ENCODE data around the gene ACTN1.

Gene ACTN1

DNA sequence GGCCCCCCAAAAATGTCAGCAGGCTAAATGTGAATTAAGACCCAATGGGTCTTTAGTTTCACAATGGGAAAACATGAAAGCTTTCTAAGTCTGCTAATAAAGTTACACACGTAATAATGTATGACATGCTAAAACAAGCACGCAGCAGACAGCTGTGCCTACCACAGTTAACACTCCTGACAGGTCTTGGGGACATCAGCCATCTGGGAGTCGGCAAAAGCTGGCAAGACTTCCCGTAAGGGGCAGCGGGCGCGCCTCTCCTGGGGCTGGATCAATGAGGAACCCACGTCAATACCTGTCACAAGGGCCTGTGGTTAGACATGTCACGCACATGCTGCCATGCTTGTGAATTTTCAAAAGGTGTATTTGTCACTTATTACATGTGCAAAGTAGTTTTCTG, 45.0 kb downstream of the ACTN1 start:
- H4K20me1 ChIP-seq (ENCODE audit: insufficient read depth, low read length) = no peaks in the 10 kb centered on the region
- no peak for TF ChIP-seq EZH2 (IDR thresholded peaks at IDR 0.05; ENCODE audit: borderline replicate concordance, low read length)
- H2AFZ ChIP-seq (ENCODE audit: low read length) = no peak overlapping the region
- H3K27ac ChIP-seq (ENCODE audit: low read depth, low read length, poor library complexity, severe bottlenecking) = no peak overlapping the region
- no peaks in the 10 kb centered on the region for H3K27me3 ChIP-seq (ENCODE audit: insufficient read depth, low read length)
- no peak overlapping the region for H3K4me2 ChIP-seq (ENCODE audit: low read length)
- no peaks in the 10 kb centered on the region for H3K36me3 ChIP-seq (ENCODE audit: insufficient read depth, low read length)
- no peak overlapping the region for H3K4me3 ChIP-seq (ENCODE audit: low read depth, low read length, poor library complexity, severe bottlenecking)
- no peaks in the 10 kb centered on the region for H3K9me3 ChIP-seq (ENCODE audit: low read length)
- no peaks in the 10 kb centered on the region for H3F3A ChIP-seq (ENCODE audit: insufficient read depth, low read length)
- no peak overlapping the region for H3K9ac ChIP-seq (ENCODE audit: low read length)
- H3K79me2 ChIP-seq (ENCODE audit: insufficient read depth, low read length) = no peaks in the 10 kb centered on the region
- no peaks in the 10 kb centered on the region for H3K4me1 ChIP-seq (ENCODE audit: insufficient read depth, low read length, severe bottlenecking)
- H3K9me2 ChIP-seq (ENCODE audit: low read depth, low read length) = no peaks in the 10 kb centered on the region

DNA sequence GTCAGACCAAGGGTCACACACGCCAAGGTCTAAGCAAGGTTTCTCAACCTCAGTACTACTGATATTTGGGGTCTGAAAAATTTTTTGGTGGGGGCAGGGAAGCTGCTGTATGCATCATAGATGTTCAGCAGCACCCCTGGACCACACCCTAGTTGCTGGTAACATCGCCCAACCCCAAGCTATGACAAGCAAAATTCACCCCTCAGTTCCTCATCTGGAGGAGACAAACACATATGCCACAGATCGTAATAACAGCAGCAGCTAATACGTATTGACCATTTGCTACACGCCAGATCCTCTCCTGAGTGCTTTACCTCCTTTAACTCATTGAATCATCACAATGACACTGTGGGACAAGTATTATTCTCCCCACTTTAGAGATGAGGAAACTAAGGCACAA, 46.4 kb downstream of the ACTN1 start:
- Histone ChIP-seq H3K4me3 (ENCODE audit: low read depth, low read length, poor library complexity, severe bottlenecking) (no peak overlapping the region), H3K27ac (ENCODE audit: low read depth, low read length, poor library complexity, severe bottlenecking) (no peak overlapping the region), H3K79me2 (ENCODE audit: insufficient read depth, low read length) (no peaks in the 10 kb centered on the region), H3K9ac (ENCODE audit: low read length) (no peak overlapping the region), H3K4me2 (ENCODE audit: low read length) (no peak overlapping the region), H3K4me1 (ENCODE audit: insufficient read depth, low read length, severe bottlenecking) (no peaks in the 10 kb centered on the region), H3K9me2 (ENCODE audit: low read depth, low read length) (no peaks in the 10 kb centered on the region), H4K20me1 (ENCODE audit: insufficient read depth, low read length) (no peaks in the 10 kb centered on the region), H3K27me3 (ENCODE audit: insufficient read depth, low read length) (no peaks in the 10 kb centered on the region), H3K9me3 (ENCODE audit: low read length) (no peaks in the 10 kb centered on the region), H3F3A (ENCODE audit: insufficient read depth, low read length) (no peaks in the 10 kb centered on the region), H2AFZ (ENCODE audit: low read length) (no peak overlapping the region), H3K36me3 (ENCODE audit: insufficient read depth, low read length) (no peaks in the 10 kb centered on the region)
- no peak for TF ChIP-seq EZH2 (IDR thresholded peaks at IDR 0.05; ENCODE audit: borderline replicate concordance, low read length)

DNA sequence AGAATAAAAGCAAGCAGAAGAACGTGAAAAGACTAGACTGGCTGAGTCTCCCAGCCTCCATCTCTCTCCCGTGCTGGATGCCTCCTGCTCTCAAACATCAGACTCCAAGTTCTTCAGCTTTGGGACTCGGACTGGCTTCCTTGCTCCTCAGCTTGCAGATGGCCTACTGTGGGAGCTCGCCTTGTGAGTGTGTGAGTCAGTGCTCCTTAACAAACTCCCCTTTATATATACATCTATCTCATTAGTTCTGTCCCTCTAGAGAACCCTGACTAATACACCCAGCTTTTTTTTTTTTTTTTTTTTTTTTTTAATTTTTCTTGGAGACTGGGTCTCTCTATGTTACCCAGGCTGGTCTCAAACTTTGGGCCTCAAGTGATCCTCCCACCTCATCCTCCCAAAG, 46.9 kb downstream of the ACTN1 start:
- Histone ChIP-seq H3K36me3 (ENCODE audit: insufficient read depth, low read length) (no peaks in the 10 kb centered on the region), H3K9me3 (ENCODE audit: low read length) (no peaks in the 10 kb centered on the region), H3K27ac (ENCODE audit: low read depth, low read length, poor library complexity, severe bottlenecking) (no peak overlapping the region), H4K20me1 (ENCODE audit: insufficient read depth, low read length) (no peaks in the 10 kb centered on the region), H3F3A (ENCODE audit: insufficient read depth, low read length) (no peaks in the 10 kb centered on the region), H3K4me1 (ENCODE audit: insufficient read depth, low read length, severe bottlenecking) (no peaks in the 10 kb centered on the region), H3K27me3 (ENCODE audit: insufficient read depth, low read length) (no peaks in the 10 kb centered on the region), H3K9me2 (ENCODE audit: low read depth, low read length) (no peaks in the 10 kb centered on the region), H3K4me3 (ENCODE audit: low read depth, low read length, poor library complexity, severe bottlenecking) (no peak overlapping the region), H3K79me2 (ENCODE audit: insufficient read depth, low read length) (no peaks in the 10 kb centered on the region), H3K9ac (ENCODE audit: low read length) (no peak overlapping the region), H3K4me2 (ENCODE audit: low read length) (no peak overlapping the region), H2AFZ (ENCODE audit: low read length) (no peak overlapping the region)
- TF ChIP-seq EZH2 (IDR thresholded peaks at IDR 0.05; ENCODE audit: borderline replicate concordance, low read length) = no peak
- TF ChIP-seq, protein P1, sequence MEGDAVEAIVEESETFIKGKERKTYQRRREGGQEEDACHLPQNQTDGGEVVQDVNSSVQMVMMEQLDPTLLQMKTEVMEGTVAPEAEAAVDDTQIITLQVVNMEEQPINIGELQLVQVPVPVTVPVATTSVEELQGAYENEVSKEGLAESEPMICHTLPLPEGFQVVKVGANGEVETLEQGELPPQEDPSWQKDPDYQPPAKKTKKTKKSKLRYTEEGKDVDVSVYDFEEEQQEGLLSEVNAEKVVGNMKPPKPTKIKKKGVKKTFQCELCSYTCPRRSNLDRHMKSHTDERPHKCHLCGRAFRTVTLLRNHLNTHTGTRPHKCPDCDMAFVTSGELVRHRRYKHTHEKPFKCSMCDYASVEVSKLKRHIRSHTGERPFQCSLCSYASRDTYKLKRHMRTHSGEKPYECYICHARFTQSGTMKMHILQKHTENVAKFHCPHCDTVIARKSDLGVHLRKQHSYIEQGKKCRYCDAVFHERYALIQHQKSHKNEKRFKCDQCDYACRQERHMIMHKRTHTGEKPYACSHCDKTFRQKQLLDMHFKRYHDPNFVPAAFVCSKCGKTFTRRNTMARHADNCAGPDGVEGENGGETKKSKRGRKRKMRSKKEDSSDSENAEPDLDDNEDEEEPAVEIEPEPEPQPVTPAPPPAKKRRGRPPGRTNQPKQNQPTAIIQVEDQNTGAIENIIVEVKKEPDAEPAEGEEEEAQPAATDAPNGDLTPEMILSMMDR (IDR thresholded peaks at IDR 0.05; ENCODE audit: low read length) = no peak

DNA sequence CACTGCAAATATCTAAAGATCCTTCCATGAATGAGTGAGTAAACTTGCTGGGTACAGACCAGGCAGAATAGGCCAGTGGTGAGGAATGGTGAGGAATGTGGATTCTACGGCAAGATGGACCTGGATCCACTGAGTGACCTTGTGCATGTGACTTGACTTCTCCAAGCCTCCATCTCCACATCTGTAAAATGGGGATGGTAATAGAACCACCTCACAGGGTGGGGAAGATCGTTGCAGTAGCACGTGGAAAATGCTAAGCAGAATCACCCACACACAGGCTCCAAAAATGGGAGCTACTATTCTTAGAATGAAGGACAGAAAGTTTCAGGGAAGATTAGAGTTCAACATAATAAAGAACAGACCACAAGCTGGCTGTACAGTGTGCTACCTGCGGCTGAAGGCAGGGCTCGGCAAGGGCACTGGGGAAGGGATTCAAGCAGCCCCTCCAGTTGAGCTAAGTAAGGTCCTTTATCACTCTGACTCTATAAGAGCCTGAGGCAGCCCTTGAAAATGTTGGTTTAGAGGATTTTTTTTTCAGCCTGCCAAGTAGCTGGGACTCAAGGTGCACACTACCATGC, 47.5 kb downstream of the ACTN1 start:
- Histone ChIP-seq H3K4me1 (ENCODE audit: insufficient read depth, low read length, severe bottlenecking) (no peaks in the 10 kb centered on the region), H3F3A (ENCODE audit: insufficient read depth, low read length) (no peaks in the 10 kb centered on the region), H3K36me3 (ENCODE audit: insufficient read depth, low read length) (peaks cover under 1% of the 10 kb centered on the region; the same call in 1 of the 2 replicates)

More for the DNA sequence above, 47.5 kb downstream of the ACTN1 start:
- Histone ChIP-seq H4K20me1 (ENCODE audit: insufficient read depth, low read length) (no peaks in the 10 kb centered on the region), H3K79me2 (ENCODE audit: insufficient read depth, low read length) (no peaks in the 10 kb centered on the region), H3K9ac (ENCODE audit: low read length) (no peak overlapping the region), H3K4me3 (ENCODE audit: low read depth, low read length, poor library complexity, severe bottlenecking) (no peak overlapping the region), H2AFZ (ENCODE audit: low read length) (no peak overlapping the region), H3K9me3 (ENCODE audit: low read length) (no peaks in the 10 kb centered on the region), H3K27me3 (ENCODE audit: insufficient read depth, low read length) (no peaks in the 10 kb centered on the region; the same call in 1 of the 2 replicates), H3K4me2 (ENCODE audit: low read length) (no peak overlapping the region), H3K27ac (ENCODE audit: low read depth, low read length, poor library complexity, severe bottlenecking) (no peak overlapping the region), H3K9me2 (ENCODE audit: low read depth, low read length) (no peaks in the 10 kb centered on the region)
- TF ChIP-seq, protein P1 (IDR thresholded peaks at IDR 0.05; ENCODE audit: low read length) = no peak
- no peak for TF ChIP-seq EZH2 (IDR thresholded peaks at IDR 0.05; ENCODE audit: borderline replicate concordance, low read length)
